ENCODE data around the gene NUDCD3.

The NUDCD3 gene

DNA sequence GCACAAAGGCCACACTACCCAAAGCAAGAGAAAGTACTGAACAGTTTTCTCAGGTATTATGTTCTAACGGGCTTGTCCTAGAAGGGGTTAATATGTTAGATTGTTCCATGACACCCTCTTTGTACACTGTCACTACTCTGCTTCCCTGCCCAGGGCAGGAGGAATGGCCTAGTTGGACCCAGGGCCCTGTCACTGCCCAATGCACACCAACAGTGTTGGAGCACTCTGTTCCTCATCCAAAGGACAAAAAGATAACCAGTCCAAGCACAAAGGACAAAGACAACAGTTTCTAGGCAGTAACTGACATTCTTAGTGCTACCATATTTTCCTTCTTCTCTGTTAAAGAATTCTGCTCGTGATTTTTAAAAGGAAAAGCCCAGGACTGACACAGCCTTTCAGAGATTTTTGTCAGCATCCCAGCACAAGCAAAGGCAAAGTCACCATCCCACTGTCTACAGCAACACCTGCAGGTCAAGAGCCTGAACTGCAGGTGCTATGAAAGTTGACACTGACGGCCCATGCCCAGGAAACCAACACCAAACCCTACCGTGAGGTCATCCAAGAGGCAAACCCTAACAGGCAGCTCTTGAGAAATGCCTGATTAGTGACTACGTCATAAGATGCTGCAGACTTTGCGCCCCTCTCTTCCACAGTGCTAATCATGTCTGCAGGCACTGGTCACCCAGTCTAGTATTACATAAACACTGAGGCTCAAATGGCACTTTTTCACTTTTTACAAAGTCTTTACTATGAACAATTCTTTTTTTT lies 13.2 kb downstream of the NUDCD3 start:
- DNase-seq: peak; percentile 83

DNA sequence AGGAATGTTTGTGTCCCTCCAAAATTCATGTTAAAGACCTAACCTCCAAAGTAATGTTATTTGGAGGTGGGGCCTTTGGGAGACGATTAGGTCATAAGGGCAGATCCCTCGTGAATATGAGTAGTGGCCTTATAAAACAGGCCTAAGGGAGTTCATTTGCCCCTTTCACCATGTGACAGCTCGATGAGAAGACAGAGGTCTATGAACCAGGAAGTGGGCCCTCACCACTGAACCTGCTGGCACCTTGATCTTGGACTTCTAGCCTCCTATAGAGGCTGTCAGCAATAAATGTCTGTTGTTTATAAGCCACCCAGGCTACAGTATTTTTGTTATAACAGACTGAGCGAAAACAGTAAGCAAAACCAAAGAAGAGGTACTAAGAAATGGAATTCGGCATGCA lies 14.1 kb downstream of the NUDCD3 start:
- DNase-seq: no peak

DNA sequence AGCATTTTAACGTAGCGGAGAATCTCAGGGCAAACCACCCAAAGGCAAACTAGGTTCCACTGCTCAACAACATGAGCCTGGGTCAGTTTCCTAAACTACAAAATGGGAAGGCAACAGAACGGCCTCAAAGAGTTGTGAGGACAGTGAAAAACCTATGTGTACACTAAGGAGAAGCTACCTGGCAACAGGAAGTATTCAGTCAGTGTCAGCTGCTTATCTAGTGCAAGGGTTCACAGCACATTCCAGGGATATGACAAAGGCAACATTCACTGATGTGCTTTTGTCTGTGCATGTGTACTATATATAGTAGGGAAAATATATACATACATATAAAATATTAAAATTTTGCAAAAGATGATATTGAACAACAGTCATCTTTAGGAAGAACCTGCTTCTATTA lies 17.2 kb downstream of the NUDCD3 start:
- DNase-seq: no peak

DNA sequence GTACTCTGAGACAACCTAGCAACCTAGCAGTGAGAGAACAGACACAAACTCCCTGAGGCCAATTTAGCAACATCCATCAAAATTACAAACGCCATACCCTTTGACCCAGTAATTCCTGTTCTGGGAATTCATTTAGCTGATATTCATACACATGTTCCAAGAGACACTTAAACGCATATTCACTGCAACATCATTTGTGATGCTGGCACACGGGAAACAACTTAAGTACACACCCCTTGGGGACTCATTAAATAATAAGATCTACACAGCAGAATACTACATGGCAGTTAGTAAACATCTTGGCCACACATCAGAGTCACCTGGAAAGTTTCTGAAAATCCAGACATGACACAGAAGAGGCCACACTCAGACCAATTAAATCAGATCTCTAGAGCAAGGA lies 17.6 kb downstream of the NUDCD3 start:
- DNase-seq: no peak

DNA sequence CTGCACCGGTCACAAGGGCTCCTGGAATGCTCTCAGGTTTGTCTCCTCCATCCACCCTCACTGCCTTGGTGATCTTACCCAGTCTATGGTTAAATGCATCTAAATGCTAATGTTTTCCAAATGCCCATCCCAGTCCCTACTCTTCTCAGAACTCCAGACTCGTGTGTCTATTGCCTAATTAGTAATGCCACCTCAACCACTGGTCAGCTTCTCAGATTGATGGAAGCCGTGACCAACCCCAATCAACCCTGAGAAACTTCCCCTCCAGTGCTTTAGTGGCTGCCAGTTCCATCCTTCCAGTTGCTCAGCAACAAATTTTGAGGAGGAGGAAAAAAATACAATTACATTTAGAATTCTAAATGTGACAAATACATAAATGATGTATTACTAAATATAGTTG lies 18.6 kb downstream of the NUDCD3 start:
- no peak for DNase-seq

DNA sequence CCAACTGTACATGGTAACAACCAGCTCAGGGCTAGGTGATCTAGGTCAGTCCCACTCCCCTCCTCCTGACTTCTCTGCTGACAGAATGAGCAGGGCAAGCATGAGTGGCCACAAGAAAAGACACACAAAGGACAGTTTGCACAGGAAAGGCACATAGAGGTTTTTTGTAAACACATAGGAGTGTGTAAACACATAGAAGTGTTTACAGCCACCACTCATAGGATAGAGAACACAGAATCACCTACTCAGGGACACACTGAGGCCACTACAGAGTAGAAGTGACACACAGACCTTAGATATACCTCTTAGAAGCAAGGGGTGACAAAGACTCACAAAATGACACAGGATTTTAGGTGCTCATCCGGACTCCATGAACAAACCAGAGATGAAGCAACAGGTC lies 19.0 kb downstream of the NUDCD3 start:
- no peak for DNase-seq

DNA sequence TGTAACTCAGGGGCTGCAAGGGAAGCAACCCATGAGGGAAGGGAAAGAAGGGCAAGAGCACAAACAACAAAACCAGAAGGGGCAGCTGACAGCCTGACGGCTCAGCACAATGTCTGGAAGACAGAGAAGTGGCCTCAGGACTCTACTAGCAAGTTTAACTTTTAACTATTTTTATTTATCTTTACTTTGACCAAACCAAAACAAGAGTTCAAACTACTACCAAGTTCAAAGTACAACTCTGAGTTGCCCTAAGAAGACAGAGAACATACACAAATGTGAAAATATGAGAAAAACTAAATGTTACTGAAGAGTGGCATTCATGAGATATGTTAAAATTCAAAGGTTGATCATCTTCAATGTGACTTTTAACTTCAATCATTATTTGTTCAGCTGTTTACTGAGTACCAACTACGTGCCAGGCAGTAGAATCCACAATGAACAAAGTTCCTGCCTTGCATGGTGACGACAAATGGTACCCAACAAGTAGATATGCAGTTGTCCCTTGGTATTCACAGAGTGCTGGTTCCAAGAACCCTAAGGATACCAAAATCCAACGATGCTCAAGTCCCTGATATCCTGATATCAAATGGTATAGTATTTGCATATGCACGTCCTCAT lies 19.7 kb downstream of the NUDCD3 start:
- no peak for DNase-seq

DNA sequence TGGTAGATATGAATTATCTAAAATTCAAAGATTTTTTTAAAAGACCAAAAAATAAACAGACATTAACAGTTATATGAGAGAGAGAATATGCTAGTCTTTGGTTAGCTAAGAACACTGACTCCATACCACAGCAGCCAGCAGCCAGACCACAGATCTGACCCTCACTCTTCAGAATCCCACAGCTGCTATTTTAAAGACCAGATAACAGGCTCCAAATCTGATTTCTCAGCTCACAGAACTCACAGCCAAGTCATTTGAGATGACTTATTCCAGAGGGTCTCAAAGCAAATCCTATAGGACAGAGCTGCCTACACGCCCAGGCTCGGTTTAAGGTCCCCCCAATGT lies 20.4 kb downstream of the NUDCD3 start:
- peak; percentile 45 for DNase-seq

DNA sequence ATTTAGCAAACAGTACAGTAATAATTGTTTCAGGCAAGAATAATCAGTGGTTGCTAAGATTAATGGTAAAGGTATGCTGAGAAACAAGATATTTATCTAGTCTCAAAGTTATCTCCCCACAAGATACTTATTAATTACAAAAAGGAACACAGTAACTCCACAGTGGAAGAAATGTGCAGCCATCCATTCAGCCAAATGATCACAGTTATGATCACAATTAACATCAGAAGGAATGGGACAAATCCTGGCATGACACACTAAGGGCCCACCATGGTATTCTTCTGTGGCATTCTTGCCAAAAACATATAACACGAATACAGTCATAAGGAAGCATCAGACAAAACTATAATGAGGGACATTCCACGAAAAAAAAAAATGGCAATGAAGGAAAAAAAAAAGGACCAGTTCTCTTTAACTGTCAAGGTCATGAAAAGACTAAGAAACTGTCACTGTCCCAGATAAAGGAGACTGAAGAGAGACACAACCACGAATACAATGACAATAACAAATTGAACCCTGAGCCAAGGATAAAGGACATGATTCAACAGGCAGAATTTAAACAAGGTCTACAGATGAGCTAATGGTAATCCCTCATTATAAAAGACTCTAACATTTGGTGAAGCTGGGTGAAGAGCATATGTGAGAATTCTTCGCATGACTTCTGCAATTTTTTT lies 20.9 kb downstream of the NUDCD3 start:
- DNase-seq: no peak

DNA sequence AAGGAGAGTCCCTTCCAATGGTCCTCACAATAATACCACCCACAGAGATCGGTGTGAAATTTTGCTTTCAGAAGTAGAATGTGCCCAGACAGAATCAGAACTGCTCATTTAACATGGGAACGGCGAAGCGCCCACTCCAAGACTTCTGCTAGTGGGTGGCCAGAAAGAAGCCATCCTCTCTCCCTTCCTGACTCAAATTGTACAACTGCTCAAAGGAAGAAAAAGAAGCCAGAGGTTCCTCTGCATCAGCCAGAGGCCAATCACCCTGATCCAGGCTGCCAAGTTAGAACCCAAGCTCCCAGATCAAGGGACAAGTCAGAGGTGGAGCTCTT lies 23.3 kb downstream of the NUDCD3 start:
- DNase-seq: no peak

DNA sequence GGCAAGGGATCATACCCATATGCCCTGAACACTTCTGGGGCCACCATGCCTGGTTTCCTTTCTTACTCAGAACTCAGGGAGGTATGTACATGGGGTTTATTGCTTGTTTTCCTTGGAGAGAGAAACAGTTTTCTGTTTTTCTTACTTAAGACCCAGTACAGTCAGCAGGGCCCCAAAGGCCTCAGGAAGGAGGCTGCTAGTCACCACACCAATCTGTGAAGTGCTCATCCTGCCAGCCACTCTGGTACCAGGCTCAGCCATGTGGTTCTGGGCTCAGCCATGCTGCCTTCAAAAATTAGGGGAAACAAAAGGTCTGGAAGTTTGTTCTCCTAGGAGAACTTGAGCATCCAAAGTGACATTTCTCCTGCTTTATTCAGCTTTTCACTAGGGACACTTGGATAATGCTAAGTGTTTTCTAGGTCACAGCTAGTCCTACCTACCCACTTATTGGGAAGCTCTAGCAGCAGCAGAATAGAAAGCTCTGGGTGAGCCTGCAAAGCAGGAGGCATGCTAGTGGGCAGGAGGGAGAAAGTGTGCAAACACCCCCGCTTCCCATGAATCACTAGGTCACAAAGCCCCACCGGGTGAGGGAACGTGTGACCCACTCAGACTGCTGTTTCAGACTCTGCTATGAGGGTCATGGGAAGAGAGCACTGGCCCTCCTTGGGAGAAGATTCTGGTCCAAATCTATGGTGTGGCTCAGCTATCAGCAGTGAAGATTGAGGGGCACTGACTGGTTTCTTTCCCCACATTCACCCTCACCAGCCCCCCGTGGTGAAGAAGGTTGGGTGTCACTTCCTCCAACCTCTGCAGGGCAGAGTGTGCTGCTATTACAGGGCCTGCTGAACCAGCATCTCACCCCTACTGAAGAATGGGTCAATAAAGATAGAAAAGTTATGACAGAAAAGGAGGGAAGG lies 23.9 kb downstream of the NUDCD3 start:
- no peak for DNase-seq

DNA sequence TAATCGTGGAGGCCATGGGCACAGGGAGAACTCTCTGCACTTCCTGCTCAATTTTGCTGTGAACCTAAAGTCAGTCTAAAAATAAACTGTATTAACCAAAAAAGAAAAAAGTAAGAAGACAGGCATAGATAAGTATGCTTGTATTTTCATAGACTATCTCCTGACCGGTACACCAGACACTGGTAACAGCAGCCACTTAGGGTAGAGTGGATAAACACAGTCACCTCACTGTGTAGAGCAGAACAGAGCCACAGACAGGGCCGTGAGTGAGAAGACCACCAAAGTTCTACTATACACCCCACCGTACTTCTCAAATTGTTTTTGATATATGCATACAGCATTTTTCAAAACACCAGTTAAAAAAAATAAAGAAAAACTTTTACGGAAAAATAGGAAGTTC lies 25.0 kb downstream of the NUDCD3 start:
- DNase-seq: no peak

DNA sequence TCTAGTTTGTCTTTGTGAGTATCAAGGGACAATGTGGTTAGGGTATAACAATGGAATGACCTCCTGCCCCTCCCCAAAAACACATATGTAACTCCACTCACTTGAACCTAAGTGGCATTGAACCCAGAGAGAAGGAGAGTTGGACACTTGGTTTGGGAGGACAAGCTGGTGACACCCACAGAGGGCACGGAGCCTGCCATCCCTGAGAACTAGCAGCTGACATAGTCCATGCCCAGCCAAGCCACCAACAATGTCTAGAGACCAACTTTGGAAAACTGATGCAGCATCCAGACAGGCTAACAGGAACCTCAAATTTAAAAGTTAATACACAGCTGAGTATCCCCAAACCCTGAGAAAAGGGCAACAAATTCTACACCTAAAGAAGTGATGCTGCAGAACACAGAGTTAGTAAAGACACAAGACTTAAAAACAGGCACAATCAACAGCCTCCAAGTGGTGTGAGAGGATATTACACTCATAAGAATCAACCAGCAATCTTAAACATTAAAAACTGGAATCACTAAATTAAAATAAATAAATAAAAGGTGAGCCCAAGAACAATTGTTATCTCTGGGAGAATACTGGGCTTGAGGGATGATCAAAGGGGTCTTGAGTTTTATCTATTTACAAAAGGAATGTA lies 27.2 kb downstream of the NUDCD3 start:
- DNase-seq: peak; percentile 49

DNA sequence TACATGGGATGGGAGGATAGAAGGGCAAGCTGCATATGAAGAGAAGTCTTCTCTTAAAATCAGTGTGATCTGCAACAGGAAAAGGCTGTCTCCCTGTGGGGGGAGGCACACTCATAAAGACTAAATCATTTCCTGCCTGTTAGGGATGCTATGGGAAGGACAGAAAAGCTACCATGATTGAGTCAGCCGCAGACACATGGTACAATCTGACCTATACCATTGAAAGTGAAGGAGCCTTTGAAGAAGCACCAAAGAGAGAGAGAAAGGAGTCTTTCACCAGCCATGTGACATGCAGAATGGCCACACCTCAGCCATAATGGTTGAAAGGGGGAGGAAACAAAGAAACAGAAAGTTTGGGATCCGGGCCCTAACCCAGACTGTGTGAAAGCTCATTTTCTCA lies 29.1 kb downstream of the NUDCD3 start:
- DNase-seq: peak; percentile 18

DNA sequence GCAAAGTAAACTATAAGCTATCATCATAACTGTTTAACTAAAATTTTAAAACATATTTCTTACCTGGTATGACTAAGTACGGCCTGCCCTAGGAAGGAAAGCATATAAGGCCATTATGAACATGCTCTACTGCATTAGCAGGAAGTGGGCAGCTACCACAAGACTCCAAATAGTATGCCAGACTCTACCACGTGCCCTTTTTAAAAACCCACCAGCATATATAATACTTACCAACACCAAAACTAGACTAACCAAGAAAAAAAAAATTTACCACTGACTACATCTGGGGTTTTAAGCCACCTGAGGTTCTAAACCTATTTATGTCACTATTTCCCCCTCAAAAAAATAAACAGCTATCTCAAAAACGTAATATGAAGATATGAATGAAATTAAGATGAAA lies 30.1 kb downstream of the NUDCD3 start:
- peak; percentile 83 for DNase-seq

DNA sequence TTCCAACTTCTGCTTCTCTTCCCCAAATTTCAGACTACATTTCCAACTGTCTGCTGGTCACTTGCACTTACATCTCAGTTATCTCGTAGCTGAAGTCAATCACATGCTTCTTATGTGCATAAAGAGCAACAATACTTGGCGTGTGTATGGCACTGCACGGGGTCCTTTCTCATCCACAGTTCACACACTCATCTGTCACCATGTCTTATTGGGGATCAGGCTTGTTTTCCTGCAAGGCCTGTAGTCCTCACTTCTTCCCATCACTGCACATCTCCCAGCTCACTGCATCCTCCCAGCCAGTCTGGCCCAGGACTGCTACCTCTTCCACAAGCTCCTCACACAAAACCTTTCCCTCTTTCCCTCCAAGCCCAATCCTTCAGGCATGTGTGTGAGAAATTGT lies 35.3 kb downstream of the NUDCD3 start:
- no peak for DNase-seq

DNA sequence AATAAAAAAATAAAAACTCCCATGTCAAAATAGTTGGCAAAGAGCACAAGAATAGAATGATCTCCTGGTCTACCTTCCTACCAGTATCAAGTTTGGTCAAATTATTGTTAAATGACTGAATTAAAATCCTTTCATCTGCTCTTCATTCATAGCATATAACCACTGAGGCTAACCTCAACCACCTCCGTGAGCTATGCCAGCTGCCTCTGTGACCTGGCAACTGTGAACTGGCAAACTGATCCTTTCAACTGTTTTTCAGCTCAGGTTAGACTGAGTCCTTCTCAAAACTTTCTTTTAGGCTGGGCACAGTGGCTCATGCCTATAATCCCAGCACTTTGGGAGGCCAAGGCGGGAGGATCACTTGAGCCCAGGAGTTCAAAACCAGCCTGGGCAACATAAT lies 36.1 kb downstream of the NUDCD3 start:
- DNase-seq: no peak

DNA sequence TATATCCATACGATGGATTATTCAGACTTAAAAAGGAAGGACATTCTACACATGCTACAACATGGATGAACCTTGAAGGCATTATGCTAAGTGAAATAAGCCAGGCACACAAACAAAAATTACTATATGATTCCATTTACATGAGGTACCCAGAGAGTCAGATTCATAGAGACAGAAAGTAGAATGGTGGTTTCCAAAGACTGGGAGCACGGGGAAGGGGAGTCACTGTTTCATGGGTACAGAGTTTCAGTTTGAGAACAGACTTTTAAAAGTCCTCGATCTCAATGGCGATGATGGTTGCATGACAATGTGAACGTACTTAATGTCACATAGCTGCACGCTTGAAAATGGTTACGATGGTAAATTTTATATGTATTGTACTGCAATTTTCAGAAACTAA lies 39.3 kb downstream of the NUDCD3 start:
- DNase-seq: no peak

DNA sequence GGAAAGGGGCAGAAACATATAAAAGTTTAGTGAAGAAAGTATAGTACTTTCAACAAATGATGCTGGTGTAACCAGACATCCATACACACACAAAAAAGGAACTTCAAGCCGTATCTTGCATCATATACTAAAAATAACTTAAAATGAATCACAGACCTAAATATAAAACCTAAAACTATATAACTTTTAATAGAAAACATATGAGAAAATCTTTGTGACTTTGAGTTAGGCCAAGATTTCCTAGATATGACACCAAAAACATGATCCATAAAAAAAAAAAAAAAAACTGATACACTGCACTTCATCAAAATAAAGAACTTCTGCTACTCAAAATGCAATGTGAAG lies 40.9 kb downstream of the NUDCD3 start:
- DNase-seq: peak; percentile 22

DNA sequence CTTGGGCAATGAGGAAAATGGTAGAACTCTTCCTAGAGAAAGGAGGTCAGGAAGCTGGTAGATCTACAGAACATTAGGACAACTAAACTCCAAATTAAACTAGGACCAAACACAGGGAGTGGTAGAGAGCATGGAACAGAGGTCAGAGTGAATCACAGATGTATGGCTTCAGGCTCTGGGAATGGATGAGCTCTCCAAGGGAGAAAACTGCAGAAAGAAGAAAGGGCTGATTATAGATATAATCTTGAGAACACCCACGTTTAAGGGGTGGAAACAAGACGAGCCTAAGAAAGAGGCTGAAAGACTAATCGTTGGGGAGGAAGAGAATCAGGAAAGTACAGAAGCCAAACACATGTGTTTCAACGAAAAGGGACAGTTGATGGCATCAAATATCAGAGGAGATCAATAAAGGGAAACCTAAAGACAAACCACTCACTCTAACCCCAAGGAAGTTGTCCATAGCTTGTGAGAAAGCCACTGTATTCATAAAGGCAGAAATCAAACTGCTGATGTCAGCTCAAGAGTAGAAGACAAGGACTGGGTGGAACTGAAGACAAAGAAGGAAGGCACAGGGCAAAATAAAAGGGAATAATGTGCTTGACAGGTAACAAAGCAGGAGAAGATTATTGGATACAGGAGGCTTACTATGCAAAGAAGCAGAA lies 41.4 kb downstream of the NUDCD3 start:
- DNase-seq: no peak

DNA sequence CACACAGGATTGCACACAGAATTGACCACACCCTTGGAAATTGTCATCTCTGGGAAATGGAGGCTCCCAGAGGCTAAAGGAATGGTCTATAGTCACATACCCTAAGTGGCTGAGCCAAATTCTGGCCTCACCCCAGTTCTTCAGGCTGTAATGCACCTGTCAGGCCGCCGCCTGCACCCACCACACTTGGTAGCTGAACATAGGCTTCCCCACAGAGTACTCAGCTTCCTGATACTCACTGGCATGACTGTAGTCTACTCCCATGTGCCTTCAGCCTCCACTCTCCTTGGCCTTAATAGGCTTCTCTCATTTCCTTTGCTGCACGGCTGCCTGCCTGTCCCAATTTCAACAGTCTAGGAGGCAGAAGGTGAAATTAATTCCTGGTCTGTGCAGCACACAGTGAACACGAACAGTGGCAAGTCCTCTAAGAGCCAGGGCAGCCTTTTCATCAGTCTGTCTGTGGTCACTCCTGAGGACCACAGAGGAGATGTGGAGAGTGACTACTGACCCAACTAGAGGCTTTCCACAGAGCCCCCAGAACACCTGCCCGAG lies 42.5 kb downstream of the NUDCD3 start:
- DNase-seq: no peak

DNA sequence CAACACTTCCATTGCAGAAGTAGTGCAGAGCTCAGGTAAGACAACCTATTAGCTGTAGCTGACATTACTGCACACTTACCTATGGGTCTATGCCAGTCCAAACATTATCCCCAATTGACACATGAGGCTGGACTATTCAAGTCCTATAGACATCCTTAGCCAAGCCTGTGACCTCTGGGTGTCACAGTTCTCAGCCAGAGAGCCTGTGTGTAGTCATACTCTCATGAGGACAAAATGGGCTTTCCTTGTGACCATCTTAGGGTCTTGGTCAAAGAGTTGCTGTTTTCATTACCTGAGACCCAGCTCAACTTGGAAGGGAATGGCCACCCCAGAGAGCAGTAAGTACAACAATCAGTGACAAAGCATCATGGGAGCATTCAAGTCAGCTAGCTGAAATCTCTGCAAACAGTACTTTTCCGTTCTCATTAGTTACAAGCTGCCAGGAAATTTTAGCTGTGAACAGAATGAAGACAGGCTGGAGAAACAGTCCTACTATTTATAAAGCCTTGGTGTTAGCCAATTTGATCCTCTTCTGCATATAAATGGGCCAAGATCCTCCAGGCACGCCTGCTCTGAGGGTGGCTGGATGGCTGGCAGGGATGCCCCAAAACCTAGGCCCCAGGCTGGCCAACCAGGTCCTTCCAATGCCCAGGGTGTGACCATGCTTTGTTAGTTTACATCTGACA lies 44.3 kb downstream of the NUDCD3 start:
- no peak for DNase-seq
